SJCRH30 (cell line): ENCODE measurements around the gene RAMP3. TPM values are rescaled to one million over a fixed set of nuclear protein-coding genes. Genes with fewer than 3 reads are reported as not detected.
"Not testable (repeated sequence)": the region's sequence is repeated elsewhere in the genome, so short reads cannot be mapped to it uniquely, and the experiment has no call there.

Source experiments
- DNase-seq, 2 experiments: peaks; one replicate each; pipeline ENCODE4 v3.0.0-alpha.2; 2015 to 2020
- H3K27ac ChIP-seq: fragments of 250-450 bp; sonication (Bioruptor Pico); 2 replicates; pipeline ENCODE4 v1.5.1; 2020; ENCODE audit warnings: mild to moderate bottlenecking, moderate library complexity
- H3K27me3 ChIP-seq: fragments of 250-450 bp; sonication (Bioruptor Pico); 2 replicates; pipeline ENCODE4 v1.5.1; 2020; ENCODE audit warnings: mild to moderate bottlenecking, moderate library complexity
- H3K36me3 ChIP-seq: fragments of 250-450 bp; sonication (Bioruptor Pico); 2 replicates; pipeline ENCODE4 v1.5.1; 2020; ENCODE audit warnings: mild to moderate bottlenecking, moderate library complexity
- H3K4me1 ChIP-seq: fragments of 250-450 bp; sonication (Bioruptor Pico); 2 replicates; pipeline ENCODE4 v1.5.1; 2020; ENCODE audit warnings: mild to moderate bottlenecking, moderate library complexity
- H3K4me3 ChIP-seq: fragments of 250-450 bp; sonication (Bioruptor Pico); 2 replicates; pipeline ENCODE4 v1.5.1; 2020; ENCODE audit warnings: mild to moderate bottlenecking, moderate library complexity
- H3K9me3 ChIP-seq: fragments of 250-450 bp; sonication (Bioruptor Pico); replicated peaks from 2 replicates; pipeline ENCODE4 v1.5.1; 2020; ENCODE audit warnings: mild to moderate bottlenecking, moderate library complexity
- total RNA-seq: library from RNA; depleted of rRNA; stranded (reverse); fragments of >200 nt; shearing (Covaris generic); gene quantifications from 2 replicates; pipeline ENCODE4 v1.2.3, GENCODE V29; 2014

RAMP3 gene
- total RNA-seq, 1 experiment from 2014 or later, result not detected

DNA sequence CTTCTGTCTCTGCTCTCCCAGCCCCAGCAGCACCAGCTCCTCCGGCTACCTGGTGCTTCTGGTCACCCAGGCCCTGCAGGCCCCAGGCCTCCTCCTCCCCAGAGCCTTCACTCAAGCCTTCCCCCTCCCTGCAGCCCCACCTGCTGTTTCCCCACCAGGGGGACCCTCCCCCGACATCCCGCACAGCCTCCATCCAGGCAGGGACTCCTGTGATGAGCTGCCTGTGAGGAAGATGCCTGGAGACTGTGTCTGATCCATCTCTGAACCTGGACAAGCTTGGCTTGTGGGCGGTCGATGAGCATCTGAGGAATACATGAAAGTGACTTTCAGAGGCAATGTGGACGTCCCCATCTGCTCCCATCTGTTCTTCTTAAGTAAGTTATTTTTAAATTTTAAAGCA lies 45.0 kb downstream of the RAMP3 start:
- H3K4me1 ChIP-seq, result no peaks in the 10 kb centered on the region
- no peak overlapping the region for H3K4me3 ChIP-seq
- no peak for DNase-seq
- no peaks in the 10 kb centered on the region for H3K36me3 ChIP-seq
- H3K27me3 ChIP-seq, result peaks cover 18% of the 10 kb centered on the region
- H3K27ac ChIP-seq, result no peak overlapping the region
- no peaks in the 10 kb centered on the region for H3K9me3 ChIP-seq

DNA sequence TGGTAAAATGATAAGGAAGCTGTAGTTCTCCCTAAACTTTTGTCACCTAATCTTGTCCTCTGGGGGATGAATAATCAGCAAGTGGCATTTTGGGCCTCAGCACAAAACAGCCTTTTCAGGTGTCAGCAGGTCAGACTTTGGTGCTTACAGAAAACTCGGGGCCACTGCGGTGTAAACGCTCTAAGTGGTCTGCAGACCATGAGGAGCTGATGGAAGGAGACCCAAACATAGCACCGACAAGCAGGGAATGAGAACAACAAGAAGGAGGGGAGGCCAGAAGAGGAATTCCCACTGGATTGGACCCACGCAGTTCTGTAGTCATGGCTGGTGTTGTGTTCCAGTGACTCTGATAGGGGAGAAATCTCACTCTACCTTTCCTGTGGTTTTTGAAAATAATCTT lies 45.4 kb downstream of the RAMP3 start:
- H3K9me3 ChIP-seq, result no peaks in the 10 kb centered on the region
- no peaks in the 10 kb centered on the region for H3K36me3 ChIP-seq
- H3K4me1 ChIP-seq, result no peaks in the 10 kb centered on the region
- peaks cover 18% of the 10 kb centered on the region for H3K27me3 ChIP-seq
- H3K4me3 ChIP-seq, result no peak overlapping the region
- DNase-seq, result no peak
- no peak overlapping the region for H3K27ac ChIP-seq

DNA sequence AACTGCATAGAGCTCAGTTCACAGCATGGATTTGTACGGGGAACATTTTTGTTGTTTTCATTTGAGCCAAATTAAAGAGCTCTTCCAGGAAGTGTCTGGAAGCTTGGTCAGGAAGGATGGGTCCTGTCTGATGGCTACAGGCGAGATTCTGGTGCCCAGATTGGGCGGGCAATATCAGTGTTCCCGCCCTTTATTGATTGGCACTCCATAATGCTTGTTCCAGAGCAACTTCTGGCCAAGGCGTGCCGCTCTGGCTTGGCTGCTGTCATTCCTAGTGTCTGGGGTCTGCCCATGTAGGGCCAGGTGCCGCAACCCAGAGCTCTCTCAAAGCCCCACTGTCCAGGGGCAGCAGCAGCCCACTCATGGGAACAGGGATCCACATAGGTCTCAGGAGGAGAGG lies 45.9 kb downstream of the RAMP3 start:
- Histone ChIP-seq H3K4me1 (no peaks in the 10 kb centered on the region), H3K4me3 (no peak overlapping the region), H3K36me3 (no peaks in the 10 kb centered on the region), H3K27ac (no peak overlapping the region), H3K9me3 (no peaks in the 10 kb centered on the region), H3K27me3 (peaks cover 21% of the 10 kb centered on the region)
- DNase-seq, result no peak

DNA sequence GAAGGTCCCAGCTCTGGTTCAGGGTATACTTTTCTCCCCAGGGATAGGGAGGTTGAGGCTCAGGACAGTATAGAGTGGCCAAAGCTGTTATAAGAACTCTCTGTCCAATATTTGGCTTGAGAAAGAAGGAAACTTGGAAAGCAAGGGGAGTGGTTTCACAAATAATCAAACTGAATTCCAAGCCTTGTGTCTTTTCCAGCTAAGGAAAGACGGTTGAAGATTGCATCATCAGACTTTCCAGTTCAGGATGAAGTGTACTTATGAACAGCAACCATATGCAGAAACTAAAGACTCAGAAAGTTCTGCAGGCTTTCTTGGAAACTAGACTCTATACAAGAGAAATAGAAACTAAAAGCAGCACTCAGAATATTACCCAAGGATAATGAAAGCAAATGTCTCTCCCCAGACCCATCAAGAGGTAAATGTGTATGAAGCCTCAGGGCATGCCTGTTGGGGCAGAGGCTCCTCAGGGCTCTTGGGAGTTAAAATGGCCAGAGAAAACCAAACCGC lies 46.4 kb downstream of the RAMP3 start:
- no peak overlapping the region for H3K4me3 ChIP-seq
- H3K27me3 ChIP-seq, result peaks cover 22% of the 10 kb centered on the region
- H3K4me1 ChIP-seq, result no peaks in the 10 kb centered on the region
- no peak overlapping the region for H3K27ac ChIP-seq
- no peaks in the 10 kb centered on the region for H3K36me3 ChIP-seq
- no peak for DNase-seq
- H3K9me3 ChIP-seq, result no peaks in the 10 kb centered on the region

DNA sequence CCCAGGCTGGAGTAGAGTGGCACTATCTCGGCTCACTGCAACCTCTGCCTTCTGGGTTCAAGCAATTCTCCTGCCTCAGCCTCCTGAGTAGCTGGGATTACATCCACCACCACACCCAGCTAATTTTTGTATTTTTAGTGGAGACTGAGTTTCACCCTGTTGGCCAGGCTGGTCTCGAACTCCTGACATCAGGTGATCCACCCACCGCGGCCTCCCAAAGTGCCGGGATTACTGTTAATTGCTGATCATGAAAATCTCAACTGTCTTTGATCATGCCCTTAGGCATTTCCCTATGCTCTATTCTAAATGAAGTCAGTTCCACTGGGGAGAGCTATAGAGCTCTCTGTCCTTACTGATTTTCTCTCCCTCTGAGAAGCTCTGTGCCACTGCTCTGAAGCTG lies 48.7 kb downstream of the RAMP3 start:
- not testable (repeated sequence) for DNase-seq, H3K36me3 ChIP-seq, H3K4me3 ChIP-seq, H3K4me1 ChIP-seq, H3K9me3 ChIP-seq, H3K27ac ChIP-seq
- peaks cover 25% of the 10 kb centered on the region for H3K27me3 ChIP-seq

DNA sequence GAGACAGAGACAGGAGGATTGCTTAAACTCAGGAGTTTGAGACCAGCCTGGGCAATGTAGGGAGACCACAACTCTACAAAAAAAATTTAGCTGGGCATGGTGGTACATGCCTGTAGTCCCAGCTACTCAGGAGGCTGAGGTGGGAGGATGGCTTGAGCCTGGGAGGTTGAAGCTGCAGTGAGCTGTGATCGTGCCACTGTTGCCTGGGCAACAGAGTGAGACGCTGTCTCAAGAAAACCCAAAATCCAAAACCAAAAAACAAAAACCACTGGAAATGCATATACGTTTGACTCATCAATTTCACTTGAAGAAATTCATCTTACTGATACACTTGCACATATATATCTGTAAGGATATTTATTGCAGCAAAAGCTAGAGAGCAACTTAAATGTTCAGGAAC lies 52.3 kb downstream of the RAMP3 start:
- H3K36me3 ChIP-seq, H3K4me1 ChIP-seq, H3K4me3 ChIP-seq, DNase-seq, H3K9me3 ChIP-seq, H3K27ac ChIP-seq: not testable (repeated sequence)
- peaks cover 33% of the 10 kb centered on the region for H3K27me3 ChIP-seq

DNA sequence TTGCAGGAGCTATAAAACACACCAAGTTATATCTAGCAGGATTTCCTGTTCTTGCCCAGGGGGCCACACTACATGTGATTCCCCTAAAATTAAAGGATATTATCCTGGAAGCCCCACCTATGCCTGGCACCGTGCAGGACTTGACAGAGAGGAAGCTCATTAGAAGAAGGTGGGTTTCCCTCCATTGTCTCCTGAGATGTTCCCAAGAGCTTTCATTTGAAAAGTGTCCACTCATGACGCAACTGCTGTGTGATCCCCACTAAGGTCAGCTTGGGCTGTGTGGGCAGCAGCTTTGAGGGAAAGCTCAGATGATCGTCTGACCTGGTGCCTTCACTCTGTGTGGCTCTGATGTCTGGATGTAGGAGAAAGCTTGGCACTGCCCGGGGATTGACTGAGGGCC lies 53.5 kb downstream of the RAMP3 start:
- H3K9me3 ChIP-seq, result no peaks in the 10 kb centered on the region
- no peaks in the 10 kb centered on the region for H3K4me1 ChIP-seq
- no peak overlapping the region for H3K27ac ChIP-seq
- no peaks in the 10 kb centered on the region for H3K36me3 ChIP-seq
- peaks cover 38% of the 10 kb centered on the region for H3K27me3 ChIP-seq
- no peak for DNase-seq
- no peak overlapping the region for H3K4me3 ChIP-seq

DNA sequence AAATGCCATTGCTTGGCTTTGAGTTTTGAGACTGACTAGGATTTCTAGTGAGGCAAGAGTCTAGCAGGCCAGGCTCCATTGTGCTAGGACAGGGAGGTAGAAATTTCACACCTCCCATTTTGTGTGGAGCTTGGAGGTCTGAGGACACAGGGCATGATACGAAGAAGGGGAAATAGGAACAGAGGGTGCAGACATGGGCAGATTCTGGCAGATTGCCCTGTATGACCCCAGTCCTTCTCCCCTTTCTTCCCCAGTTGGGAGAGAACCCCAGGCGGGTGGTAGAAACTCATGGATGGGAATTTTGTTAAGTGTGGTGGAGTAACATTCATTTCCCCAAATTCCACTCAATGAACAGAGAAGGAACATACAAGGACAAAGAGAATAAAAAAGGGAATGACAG lies 54.4 kb downstream of the RAMP3 start:
- no peaks in the 10 kb centered on the region for H3K9me3 ChIP-seq
- peaks cover 43% of the 10 kb centered on the region for H3K27me3 ChIP-seq
- H3K4me3 ChIP-seq, result no peak overlapping the region
- H3K36me3 ChIP-seq, result no peaks in the 10 kb centered on the region
- DNase-seq, result no peak
- H3K27ac ChIP-seq, result no peak overlapping the region
- H3K4me1 ChIP-seq, result no peaks in the 10 kb centered on the region

DNA sequence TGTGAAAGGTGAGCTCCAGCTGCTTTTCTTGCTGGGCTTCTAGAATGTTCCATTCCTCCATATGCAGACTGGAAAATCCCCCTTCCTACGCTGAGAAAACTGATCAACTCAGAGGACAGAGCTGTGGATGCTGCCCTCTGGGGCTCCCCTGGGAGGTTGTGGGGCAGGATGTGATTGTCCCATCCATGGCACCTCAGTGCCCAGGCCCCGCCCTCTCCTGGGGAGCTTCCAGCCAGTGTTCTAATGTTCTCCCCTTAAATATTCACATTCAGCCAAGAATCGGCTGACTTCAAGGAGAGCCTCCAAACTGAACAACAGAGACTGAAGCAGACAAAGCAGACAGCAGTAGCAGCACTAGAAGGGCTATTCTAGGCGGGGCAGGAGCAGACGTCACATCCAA lies 55.0 kb downstream of the RAMP3 start:
- Histone ChIP-seq H3K27me3 (peaks cover 39% of the 10 kb centered on the region), H3K27ac (no peak overlapping the region)
- DNase-seq, result no peak

DNA sequence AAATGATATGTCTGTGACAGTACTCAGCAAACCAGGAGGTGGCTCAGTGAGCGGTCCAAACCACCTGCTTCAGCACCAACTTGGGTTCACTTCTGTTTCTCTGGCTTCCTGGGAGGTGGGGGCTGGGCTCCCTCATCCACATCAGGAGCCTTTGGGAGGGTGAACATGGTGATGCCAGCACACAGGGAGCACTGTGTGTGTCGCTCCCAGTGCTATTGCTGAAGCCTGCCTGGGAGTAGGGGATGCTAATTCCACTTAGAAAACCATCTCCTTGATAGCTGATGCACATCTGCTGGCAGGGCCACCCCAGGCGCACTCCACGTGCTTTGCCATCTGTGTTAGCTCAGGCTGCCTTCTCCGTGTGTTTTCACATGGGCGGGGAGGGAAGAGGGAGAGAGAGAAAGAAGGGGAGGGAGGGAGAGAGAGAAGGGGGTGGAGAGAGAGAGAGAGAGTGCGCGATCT lies 58.0 kb downstream of the RAMP3 start:
- Histone ChIP-seq H3K4me1 (no peaks in the 10 kb centered on the region), H3K27me3 (peaks cover 34% of the 10 kb centered on the region), H3K9me3 (no peaks in the 10 kb centered on the region), H3K4me3 (no peak overlapping the region), H3K27ac (no peak overlapping the region), H3K36me3 (no peaks in the 10 kb centered on the region)
- no peak for DNase-seq

More for the DNA sequence above, 55.0 kb downstream of the RAMP3 start:
- H3K9me3 ChIP-seq, result no peaks in the 10 kb centered on the region
- H3K4me1 ChIP-seq, result no peaks in the 10 kb centered on the region
- no peak overlapping the region for H3K4me3 ChIP-seq
- H3K36me3 ChIP-seq, result no peaks in the 10 kb centered on the region

DNA sequence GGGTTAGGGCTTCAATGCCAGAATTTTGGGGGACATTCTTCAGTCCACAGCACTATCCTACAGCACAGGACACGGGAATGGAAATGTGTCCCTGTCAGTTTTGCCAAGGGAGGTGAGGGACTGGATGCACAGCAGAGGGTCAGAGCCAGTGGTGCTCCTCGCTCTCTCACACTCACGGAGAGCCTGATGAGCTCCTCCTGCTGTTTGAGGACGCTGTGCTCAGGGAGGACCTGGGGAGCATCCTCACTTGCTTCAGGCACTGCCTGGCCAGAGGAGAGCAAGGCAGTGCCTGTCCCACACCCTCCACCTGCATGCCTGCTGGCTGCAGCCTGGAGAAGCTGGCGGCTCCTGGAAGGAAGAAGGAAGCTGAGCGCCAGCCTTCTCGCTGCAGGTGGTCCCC lies 58.6 kb downstream of the RAMP3 start:
- Histone ChIP-seq H3K27ac (no peak overlapping the region), H3K36me3 (no peaks in the 10 kb centered on the region), H3K27me3 (peaks cover 32% of the 10 kb centered on the region), H3K9me3 (no peaks in the 10 kb centered on the region), H3K4me1 (no peaks in the 10 kb centered on the region), H3K4me3 (no peak overlapping the region)
- DNase-seq, result no peak

DNA sequence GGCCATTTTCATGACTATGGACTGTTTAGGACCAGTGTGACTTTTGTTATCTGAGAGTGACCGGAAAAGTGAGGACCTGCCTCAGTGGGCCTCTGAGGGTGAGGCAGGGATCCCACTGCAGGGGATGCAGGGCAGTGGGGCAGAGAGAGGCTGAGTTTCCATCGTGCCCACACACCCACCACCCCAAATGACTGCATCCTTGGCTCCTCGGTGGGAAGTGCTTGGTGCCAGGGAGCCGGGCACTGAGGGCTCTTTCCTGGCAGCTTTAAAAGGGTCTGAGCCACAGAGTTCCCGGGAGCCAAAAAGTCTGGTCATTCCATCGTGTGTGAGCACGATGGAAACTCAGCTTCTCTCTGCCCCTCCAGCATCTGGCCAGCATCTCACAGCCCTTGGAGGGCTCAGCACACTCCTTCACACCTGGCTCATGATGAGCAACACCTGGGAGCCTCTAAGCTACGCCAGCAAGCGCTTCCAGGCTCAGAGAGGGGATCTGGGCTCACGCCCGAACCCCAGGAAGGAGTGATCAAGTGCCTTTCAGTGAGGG lies 59.1 kb downstream of the RAMP3 start:
- Histone ChIP-seq H3K27ac (no peak overlapping the region), H3K4me3 (no peak overlapping the region), H3K9me3 (no peaks in the 10 kb centered on the region), H3K36me3 (no peaks in the 10 kb centered on the region), H3K4me1 (no peaks in the 10 kb centered on the region), H3K27me3 (peaks cover 29% of the 10 kb centered on the region)
- no peak for DNase-seq

DNA sequence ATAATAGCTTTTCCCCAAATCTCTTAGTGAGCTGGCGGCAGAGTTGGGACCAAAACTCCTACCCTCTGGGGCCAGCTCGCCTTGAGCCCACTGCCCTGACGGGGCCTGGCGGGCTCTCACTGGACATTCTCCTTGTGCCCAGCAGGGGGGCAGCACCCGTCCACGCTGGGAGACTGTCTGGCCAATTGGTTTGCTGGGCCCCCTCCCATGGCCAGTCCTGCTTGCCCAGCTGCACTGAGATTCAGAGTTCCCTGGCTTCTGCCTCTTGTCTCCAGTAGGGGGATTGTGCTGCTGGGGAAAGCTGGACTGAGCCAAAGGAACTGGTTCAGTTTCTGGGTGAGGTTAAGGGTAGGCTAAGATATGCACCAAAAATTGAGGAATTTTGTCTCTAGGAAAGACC lies 59.8 kb downstream of the RAMP3 start:
- Histone ChIP-seq H3K27me3 (peaks cover 23% of the 10 kb centered on the region), H3K4me3 (no peak overlapping the region)
- DNase-seq, result peak in 1 of 2 experiments; percentile 12

DNA sequence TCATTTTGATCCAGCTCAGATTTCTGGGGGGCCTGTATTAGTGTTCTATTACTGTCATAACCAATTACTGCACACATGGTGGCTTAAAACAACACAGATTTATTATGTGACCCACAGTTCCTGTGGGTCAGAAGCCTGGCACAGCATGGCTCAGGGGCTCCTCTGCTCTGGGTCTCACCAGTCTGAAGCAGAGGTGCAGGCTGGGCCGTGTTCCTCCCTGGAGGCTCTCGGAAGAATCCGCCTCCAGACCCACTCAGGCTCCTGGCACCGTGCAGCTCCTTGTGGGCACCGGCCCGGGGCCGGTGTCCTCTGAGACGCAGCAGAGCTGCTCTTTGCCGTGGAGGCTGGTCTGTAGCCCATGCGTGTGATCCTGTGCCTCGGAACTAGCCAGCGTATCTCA lies 61.5 kb downstream of the RAMP3 start:
- H3K27ac ChIP-seq, result no peak overlapping the region
- DNase-seq, result no peak

More for the DNA sequence above, 59.8 kb downstream of the RAMP3 start:
- no peaks in the 10 kb centered on the region for H3K4me1 ChIP-seq
- H3K27ac ChIP-seq, result no peak overlapping the region
- no peaks in the 10 kb centered on the region for H3K9me3 ChIP-seq
- no peaks in the 10 kb centered on the region for H3K36me3 ChIP-seq

DNA sequence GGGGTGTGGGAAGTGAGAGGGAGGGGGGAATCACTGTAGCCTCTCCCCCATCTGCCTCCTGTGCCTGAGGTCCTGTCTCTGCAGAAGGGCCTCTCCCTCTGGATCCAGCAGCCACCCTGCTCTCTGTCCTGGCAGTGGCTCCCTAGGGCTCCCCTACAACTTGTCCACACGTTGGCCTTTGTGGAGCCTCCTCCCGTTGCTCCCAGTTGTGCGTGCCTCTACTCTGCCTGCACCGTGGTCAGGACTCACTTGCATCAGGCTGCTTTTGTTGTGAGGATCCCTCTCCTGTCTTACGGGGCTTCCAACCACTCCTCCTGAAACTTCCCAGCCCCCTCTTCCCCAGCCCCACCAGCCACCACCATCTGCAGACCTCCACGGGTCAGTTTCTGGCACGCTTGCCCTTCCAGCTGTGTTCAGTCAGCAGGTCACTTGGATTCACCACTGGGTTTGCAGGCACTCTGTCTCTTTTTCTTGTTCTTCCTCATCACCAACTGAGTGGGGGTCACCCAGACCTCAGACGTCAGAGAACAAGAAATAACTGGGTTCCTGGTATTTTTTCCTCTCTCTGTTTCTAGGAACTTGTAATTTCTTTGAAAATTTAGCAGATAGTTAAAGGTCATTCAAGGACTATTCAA lies 62.3 kb downstream of the RAMP3 start:
- DNase-seq, result no peak
- Histone ChIP-seq H3K4me1 (no peaks in the 10 kb centered on the region), H3K27me3 (peaks cover 11% of the 10 kb centered on the region), H3K4me3 (no peak overlapping the region), H3K9me3 (no peaks in the 10 kb centered on the region), H3K27ac (no peak overlapping the region), H3K36me3 (no peaks in the 10 kb centered on the region)

More for the DNA sequence above, 61.5 kb downstream of the RAMP3 start:
- Histone ChIP-seq H3K36me3 (no peaks in the 10 kb centered on the region), H3K4me3 (no peak overlapping the region), H3K27me3 (peaks cover 11% of the 10 kb centered on the region), H3K9me3 (no peaks in the 10 kb centered on the region), H3K4me1 (no peaks in the 10 kb centered on the region)
